Activated effector memory CD4-positive, alpha-beta T cell treated with Interleukin-2 at 50 U/mL for 16 hours (primary cell): ENCODE measurements around the gene SCMH1.
"Not testable (repeated sequence)": the region's sequence is repeated elsewhere in the genome, so short reads cannot be mapped to it uniquely, and the experiment has no call there.

ENCODE experiments used
- DNase-seq: peaks from one replicate; pipeline ENCODE4 v3.0.0-alpha.2; 2020

Gene SCMH1

DNA sequence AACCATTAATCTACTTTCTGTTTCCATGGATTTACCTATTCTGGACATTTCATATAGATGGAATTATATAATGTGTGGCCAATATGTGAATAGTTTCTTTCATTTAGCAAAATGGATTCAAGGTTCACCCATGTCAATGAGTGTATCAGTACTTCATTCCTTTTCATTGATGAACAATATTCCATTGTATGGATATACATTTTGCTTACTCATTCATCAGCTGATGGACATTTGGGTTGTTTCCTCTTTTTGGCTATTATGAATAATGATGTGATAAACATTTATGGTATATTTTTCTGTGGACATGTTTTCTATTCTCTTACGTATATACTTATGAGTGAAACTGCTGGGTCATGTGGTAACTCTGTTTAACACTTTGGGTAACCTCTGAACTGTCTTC, 97.8 kb downstream of the SCMH1 start:
- no peak for DNase-seq

DNA sequence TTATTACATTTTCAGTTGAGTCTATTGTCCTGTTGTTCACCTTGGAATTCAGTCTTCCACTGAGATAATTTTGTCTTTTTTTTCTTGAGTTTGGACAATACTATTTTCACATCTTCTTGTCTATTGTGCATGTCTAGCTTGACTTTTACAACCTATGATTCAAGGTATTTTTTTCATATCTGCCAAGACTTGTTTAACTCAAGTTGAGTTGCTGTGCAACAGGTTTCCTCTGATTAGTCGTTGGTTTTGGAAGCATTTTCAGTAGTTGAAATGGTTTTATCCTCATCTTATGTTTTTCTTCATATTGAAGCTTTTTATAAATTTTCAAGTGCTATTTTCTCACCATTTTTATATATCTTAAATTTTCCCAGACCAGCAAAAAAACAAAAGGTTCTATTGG, 103.6 kb downstream of the SCMH1 start:
- no peak for DNase-seq

DNA sequence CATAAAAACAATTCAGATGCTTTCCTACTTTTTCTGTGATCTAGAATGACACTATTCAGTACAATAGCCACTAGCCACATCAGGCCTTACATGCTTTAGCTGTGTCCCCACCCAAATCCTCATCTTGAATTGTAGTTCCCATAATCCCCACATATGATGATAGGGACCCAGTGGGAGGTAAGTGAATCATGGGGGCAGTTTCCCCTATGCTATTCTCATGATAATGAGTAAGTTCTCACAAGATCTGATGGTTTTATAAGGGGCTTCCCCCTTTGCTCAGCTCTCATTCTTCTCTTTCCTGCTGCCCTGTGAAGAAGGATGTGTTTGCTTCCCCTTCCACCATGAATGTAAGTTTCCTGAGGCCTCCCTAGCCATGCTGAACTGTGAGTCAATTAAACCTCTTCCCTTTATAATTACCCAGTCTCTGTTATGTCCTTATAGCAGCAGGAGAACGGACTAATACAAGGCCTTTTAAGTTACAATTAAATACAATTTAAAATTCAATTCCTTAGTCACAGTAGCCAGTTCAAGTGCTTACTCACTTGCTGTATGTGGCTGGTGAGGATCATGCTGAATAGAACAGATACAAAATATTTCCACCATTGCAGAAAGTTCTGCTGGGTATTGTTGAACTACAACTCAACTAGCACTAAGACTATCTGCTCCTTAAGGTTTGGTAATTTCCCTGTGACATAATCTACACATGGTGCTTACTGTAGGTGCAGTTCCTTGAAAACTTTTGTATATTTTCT, 106.7 kb downstream of the SCMH1 start:
- DNase-seq, result no peak

DNA sequence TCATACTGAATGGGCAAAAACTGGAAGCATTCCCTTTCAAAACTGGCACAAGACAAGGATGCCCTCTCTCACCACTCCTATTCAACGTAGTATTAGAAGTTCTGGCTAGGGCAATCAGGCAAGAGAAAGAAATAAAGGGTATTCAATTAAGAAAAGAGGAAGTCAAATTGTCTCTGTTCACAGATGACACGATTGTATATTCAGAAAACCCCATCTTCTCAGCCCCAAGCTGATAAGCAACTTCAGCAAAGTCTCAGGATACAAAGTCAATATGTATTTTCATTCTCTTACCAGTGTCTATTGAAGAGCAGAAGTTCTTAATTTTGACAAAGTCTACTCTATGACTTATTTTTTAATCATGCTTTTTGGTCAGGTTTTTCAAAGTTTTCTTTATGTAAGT, 107.8 kb downstream of the SCMH1 start:
- not testable (repeated sequence) for DNase-seq

DNA sequence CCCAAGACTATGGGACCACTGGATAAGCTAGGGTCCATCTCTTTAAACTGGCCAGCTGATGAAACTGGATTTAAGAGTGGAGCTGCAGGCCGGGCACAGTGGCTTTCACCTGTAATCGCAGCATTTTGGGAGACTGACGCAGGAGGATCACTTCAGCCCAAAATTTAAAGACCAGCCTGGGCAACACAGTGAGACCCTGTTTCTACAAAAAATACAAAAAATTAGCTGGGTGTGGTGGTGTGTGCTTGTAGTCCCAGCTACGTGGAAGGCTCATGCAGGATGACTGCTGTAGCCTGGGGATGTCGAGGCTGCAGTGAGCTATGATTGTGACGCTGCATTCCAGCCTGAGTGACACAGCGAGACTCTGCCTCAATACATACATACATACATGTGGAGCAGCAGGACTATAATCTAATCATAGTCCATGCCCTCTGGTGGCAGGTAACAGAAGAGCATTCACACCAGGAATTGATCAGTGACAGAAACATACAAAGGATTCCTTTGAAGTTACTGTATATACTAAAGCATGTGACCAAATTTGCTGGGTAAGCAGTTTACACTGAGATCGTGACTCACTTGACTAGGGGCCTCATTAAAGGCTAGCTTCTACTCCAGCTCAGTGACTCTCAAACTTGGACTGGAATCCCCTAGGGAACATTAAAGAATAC, 119.1 kb downstream of the SCMH1 start:
- no peak for DNase-seq

DNA sequence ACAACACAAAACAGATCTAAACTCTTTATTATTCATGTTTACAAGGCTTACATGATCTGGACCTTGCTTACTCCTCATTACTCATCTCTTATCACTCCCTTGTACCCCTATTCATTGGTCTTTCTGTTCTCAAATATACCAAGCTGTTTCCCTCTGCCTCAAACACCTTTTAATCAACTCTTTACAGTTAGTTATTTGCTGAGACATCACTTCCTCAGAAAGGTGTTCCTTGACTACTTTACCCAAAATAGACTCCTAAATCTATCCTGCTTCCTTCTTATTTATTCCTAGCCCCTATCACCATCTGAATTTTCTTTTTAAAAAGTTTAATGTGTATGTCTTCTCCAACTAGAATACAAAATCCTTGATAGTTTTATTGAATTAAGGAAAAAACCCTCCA, 120.0 kb downstream of the SCMH1 start:
- no peak for DNase-seq

DNA sequence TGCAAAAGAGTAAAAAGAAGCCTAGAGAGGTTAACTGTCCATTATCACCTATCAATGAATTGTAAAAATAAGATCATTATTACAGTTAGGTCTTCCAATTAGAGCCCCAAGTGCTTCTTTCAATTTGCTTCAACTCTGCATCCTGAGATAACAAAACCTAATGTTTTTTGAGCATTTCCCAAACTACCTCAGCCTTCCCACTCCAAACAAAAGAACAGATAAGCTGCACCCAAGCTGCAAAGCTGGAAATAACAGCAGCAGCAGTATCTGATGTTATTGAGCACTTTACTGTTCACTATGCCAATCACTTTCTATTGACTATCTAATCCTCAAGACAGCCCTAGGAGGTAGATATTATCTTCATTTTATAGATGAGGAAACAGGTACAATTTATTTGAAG, 123.5 kb downstream of the SCMH1 start:
- no peak for DNase-seq

DNA sequence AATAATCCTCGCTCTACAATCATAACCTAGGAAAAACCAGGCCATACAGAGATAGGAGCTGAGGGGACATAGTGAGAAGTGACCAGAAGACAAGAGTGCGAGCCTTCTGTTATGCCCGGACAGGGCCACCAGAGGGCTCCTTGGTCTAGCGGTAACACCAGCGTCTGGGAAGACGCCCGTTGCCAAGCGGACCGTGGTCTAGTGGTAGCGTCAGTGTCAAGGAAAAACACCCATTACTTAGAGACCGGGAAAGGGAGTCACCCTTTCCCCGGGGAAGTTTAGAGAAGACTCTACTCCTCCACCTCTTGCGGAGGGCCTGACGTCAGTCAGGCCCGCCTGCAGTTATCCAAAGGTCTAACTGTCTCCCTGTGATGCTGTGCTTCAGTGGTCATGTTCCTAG, 124.9 kb downstream of the SCMH1 start:
- not testable (repeated sequence) for DNase-seq

DNA sequence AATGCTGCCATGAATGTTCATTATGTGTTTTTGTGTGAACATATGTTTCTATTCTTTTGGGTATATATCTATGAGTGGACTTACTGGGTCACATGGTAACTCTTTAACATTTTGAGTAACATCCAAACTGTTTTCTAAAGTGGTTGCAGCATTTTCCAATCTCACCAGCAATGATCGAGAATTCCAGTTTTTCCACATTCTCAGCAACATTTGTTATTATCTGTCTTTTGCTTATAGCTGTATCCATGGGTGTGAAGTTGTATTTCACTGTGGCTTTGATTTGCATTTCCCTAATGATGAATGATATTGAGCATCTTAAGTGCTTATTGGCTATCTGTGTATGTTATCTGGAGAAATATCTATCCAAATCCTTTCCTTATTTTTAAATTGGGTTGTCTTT, 131.4 kb downstream of the SCMH1 start:
- DNase-seq, result no peak

DNA sequence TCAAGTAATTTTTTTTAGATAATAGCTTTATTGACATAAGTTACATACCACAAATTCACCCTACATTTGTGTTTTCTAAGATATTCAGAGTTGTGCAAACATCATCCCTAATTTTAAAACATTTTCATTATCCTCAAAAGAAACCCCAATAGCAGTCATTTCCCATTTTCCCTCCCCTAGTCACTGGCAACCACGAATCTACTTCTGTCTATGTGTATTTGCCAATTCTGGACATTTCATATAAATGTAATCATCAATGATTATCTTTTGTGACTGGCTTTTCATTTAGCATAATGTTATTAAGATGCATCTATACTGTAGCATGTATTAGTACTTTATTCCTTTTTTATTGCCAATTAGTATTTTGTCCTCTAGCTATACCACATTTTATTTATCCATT, 131.8 kb downstream of the SCMH1 start:
- no peak for DNase-seq

DNA sequence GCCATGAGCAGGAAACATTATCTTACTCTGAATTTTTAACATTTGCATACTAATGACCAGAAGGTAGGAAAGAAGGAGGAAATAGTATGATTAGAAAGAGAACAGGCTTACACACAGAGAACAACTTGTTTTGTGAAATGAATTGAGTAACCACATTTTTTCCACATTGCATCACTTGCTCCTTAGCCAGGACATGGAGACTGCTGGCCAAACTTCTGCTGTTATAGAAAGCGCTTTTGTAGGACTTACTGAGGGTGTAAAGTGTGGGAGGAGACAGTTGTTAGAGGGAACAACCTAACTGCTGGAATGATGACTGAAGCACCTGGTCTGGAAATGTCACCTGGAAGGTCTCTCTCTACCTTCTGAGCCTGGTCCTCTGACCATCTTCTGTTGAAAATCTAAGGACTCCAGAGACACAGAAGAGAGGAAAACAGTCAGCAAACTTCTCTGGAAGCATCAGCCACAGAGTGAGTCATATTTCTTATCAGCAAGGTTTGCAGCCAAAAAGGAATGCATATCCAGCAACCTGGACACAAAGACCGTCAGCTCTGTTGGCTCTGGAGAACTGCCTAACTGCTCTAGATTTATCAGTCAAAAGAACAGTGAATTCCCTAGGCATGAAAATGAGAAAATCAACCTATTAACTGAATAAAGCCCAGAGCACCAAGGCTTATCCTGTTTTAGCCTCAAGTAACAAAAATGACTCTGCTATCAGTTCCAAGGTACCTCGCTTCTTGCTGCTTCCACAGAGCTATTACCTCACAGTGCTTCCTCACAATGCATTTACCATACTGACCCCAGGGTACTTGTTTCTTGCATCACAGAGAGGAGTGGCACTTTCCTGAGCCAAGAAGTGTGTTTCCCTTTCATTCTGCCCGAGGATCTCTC, 132.6 kb downstream of the SCMH1 start:
- no peak for DNase-seq

DNA sequence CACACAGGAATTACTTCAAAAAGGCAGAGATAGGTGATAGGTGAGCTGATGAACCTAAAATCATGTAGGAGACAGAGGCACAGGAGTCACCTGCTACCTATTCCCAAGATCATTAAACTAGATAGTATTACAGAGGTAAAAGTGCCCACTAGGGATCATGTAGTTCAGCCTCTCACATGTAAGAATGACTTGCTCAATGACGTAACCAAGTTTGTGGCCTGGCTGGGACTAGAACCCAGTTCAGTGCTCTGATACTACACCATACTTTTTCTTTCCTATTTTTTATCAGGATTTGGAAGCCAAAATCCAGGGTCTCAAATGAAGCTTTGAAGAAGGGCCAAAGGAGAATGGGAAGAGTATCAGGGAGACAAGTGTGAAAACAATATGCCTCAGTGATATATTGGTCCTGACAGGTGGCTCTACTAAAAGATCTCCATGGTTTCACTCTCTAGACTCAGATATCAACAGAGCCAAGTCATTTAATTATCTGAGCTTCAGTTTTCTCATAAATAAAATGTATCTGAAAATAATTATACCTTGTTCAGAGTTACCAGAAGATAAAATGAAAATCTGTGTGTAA, 133.3 kb downstream of the SCMH1 start:
- no peak for DNase-seq

DNA sequence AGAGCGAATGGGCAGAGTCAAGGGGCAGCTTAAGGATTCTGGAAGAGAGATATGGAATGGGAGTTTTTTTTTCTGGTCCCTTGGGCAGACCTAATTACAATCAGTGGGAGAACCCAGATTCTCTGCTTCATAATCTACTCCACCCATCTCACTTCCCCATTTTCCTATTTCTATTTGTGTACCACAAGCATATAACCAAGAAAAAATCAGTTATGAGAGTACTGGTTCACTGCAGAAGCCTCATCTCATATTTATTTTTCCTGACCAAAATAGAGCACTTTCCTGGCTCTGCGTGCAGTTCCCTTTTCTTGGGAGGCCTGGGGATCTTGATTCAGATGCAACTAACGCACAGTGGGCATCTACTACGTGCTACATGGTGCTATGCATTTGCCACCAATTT, 138.3 kb downstream of the SCMH1 start:
- no peak for DNase-seq

DNA sequence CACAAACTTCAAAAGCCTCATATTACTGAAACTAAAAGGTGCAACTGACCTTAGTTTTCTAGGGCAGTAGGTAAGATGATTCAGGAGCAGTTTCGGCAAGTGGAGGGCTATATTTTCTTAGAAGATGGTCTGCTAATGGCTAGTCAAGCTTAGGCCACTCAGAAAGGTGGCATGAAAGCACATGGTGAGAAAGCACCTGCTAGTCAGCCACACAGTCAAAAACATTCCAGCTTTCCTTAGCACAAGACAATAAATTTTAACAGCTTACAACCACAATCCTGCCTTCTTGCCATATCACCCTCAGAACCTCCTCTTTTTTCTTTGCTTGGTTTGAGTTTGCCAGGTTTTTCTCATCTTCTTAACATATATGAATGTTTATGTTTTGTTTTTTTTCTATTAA, 139.5 kb downstream of the SCMH1 start:
- no peak for DNase-seq

DNA sequence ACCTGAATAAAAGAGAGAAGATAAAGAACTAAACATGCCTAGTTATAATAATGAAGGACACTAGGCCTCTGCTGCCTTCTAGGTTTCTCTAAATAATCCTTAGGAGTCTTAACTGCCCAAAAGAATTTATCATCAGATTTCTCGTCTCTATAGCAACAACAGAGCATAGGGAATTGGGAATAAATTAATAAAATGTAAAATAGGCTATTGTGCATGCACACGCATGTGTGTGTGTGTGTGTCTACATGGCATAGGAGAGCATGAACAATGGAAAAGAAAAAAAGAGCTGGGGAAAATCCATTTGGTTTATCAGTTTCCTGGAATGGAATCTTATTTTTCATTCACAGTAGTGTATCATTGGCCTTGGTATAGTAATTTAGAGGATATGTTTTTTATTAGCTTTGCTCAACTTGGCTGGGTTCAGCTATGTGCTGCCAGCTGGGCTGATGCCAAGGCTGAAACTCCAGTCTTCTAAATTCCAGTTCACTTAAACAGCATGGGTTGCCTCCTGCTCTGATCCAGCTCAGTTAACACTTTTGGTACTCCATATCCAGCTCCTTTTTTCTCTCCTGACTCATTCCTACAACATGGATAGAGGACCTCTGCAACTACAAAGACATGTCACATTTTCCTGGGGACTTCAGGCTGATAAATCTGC, 140.0 kb downstream of the SCMH1 start:
- no peak for DNase-seq

DNA sequence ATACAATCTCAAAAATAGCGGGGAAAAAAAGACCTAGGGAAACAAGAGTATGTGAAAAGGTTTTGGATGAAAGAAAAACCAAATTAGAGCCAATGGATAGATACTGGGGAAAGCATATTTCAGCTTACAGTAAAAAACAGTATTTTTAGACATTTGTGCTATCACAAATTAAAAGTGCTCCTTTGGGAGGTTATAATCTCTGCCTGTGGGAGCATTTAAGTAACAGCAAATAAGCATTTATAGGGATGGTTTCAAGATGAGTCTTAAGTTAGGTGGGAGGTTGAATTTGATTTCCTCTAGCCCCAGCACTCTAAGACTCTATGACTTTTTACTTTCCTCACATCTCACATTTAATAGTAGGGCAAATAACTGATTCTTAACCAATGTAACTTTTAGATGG, 141.0 kb downstream of the SCMH1 start:
- DNase-seq, result no peak

DNA sequence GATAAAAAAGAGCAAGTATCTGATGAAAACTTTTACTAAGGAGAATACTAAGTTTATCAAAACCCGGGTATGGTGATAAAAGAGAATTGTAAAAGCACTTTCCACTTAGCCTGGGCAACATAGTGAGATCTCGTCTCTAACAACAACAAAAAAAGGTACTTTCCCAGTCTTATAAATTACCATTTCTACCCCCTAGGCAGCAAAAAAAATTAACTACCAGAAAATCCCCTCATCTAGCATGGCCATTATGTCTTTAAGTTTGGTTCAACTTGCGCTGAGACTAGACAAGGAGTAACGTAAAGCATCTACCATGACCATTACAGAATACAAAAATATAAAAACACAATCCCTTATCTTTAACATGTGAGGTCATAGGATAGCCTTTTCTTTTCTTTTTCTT, 141.9 kb downstream of the SCMH1 start:
- DNase-seq, result no peak

DNA sequence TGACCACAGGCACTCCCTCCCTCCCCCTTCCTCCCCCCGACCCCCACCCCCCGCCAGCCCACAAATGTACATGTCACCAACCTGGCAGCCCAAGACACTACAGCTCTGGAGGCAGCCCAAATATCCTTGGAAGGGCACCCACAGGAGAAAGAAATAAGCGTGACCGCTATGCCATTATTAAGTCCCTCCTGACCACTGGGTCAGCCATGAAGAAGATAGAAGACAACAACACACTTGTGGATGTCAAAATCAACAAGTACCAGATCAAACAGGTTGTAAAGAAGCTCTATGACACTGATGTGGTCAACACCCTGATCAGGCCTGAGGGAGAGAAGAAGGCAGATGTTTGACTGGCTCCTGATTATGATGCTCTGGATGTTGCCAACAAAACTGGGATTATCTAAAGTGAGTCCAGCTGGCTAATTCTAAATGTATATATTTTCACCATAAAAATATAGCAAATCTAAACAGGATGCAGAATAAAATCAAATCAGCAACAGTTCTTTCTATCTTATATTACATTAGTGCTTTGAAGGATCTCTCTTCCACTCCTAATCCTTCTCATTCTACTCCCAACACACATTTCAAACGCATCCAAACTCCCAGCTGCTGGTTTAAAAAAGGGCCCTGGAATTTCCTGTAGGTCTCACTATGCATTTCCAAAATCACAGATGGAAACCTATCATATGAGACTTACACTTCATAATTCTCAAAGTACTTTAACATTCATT, 143.2 kb downstream of the SCMH1 start:
- no peak for DNase-seq

DNA sequence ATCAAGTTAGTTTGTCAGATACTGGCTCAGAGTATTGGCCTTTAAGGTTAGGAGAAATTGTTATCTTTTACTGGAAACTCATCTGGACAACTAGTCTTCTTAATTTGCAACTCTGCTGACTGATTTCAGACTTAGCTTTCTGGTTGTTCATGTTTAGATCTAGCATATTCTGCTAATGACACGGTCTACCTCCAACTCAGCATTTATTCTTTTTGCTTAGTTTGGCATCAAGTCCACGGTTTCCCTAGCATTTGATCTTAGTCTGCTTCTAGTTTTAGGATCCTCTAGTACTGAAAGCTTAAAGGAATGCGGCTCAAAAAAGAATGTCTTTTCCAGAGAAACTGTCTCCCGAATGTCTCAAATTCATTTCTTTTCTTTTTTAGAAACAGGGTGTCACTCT, 145.0 kb downstream of the SCMH1 start:
- DNase-seq, result no peak

DNA sequence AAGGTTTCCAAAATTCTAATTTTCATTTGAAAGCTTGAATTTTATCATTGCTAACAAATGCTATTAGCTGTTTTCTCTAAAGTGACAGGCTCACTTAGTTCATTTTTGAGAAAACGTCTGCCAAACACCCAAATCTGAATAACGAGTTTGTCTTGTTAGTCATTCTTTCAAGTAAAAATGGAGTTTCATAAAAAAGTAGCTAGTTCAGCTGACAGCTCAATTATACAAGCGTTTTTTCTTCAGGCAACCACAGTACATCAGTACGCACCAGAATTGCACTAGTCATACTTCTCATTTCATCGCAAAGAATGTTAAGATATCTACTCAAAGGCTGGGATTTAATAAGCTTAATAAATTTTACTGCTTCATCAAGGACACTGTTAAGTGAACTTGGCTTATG, 148.3 kb downstream of the SCMH1 start:
- no peak for DNase-seq

DNA sequence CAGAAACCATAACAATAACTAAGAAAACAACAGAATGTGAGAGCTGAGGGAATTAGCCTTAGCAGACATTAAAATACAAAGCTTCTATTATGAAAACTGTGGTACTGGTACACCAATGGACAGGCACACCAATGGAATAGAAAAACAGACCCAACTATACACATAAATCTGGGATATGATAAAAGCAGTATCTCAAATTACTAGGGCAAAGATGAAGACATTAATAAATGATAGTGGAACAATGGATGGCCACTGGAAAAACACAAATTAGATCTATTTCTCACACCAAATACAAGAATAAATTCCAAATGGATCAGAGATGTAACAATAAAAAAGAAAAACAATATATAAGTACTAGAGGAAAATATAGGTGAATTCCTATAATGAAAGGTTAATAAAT, 155.2 kb downstream of the SCMH1 start:
- DNase-seq, result no peak

DNA sequence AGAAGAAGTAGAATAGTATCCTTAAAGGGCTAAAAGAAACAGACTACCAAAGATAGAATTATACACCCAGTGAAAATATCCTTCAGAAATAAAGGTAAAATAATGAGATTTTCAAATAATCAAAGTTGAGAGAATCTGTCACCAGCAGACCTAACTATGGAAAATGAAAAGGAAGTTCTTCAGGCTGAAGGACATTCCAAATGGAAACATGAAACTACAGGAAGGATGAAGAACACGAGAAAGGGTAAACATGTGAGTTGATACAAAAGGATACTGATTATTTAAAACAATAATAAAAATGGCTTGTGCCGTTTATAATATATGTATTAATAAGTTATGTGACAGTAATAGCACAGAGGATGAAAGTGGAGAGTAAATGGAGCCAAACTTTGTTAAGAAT, 163.5 kb downstream of the SCMH1 start:
- DNase-seq, result no peak
